Measurements from ENCODE around the gene VSX1. TPM values are rescaled to one million over a fixed set of nuclear protein-coding genes. Genes with fewer than 3 reads are reported as not detected.

The VSX1 gene
- total and polyA plus RNA-seq, 2 donors (not counting 1 experiment from before 2014, with no cell fraction given): not detected

GRCh38 chr20:25085756-25086495 lies 4.0 kb upstream of the VSX1 start:
- no peaks in the 10 kb centered on the region for H4K20me1 ChIP-seq (ENCODE audit: control insufficient read depth, extremely low read depth, insufficient read depth, low read length)
- no peaks in the 10 kb centered on the region for H3K9me3 ChIP-seq (ENCODE audit: control insufficient read depth, insufficient read depth, low read depth, low read length)
- DNase-seq (ENCODE audit: low read depth in 2 of 2): no peak
- H3K4me2 ChIP-seq (ENCODE audit: extremely low read depth, insufficient read depth, low read length): no peak overlapping the region
- H2AFZ ChIP-seq (ENCODE audit: low read length): no peak overlapping the region
- peaks cover 54% of the 10 kb centered on the region for H3K27me3 ChIP-seq (ENCODE audit: control insufficient read depth, insufficient read depth, low read length)
- H3K36me3 ChIP-seq (ENCODE audit: control insufficient read depth, insufficient read depth, low read length): no peaks in the 10 kb centered on the region
- no peak overlapping the region for H3K4me3 ChIP-seq (replicated peaks in 1 of 4; ENCODE audit: control extremely low read depth in 1 of 4, insufficient read depth in 1 of 4, low read depth in 3 of 4, low read length in 4 of 4)
- no peaks in the 10 kb centered on the region for H3K4me1 ChIP-seq (ENCODE audit: control insufficient read depth, extremely low read depth, insufficient read depth, low read length)
- no peak overlapping the region for H3K27ac ChIP-seq (ENCODE audit: insufficient read depth, low read length)
- no peak for TF ChIP-seq EZH2 (IDR thresholded peaks at IDR 0.05; ENCODE audit: low read length, missing control alignments)
- no peak for TF ChIP-seq CTCF (conservative IDR thresholded peaks at IDR 0.05 in 1 of 2, IDR thresholded peaks at IDR 0.05 in 1 of 2; ENCODE audit: low read depth in 1 of 2, low read length in 2 of 2)
- H3K9ac ChIP-seq (ENCODE audit: insufficient read depth, low read length): no peak overlapping the region
- no peaks in the 10 kb centered on the region for H3K79me2 ChIP-seq (ENCODE audit: control insufficient read depth, insufficient read depth, low read length)

- Histone ChIP-seq H4K20me1 (ENCODE audit: control insufficient read depth, extremely low read depth, insufficient read depth, low read length) (no peaks in the 10 kb centered on the region), H3K4me3 (replicated peaks in 1 of 4; ENCODE audit: control extremely low read depth in 1 of 4, insufficient read depth in 1 of 4, low read depth in 3 of 4, low read length in 4 of 4) (no peak overlapping the region), H3K79me2 (ENCODE audit: control insufficient read depth, insufficient read depth, low read length) (no peaks in the 10 kb centered on the region), H3K9ac (ENCODE audit: insufficient read depth, low read length) (no peak overlapping the region), H3K9me3 (ENCODE audit: control insufficient read depth, insufficient read depth, low read depth, low read length) (no peaks in the 10 kb centered on the region), H3K4me1 (ENCODE audit: control insufficient read depth, extremely low read depth, insufficient read depth, low read length) (no peaks in the 10 kb centered on the region), H2AFZ (ENCODE audit: low read length) (no peak overlapping the region), H3K27ac (ENCODE audit: insufficient read depth, low read length) (no peak overlapping the region), H3K36me3 (ENCODE audit: control insufficient read depth, insufficient read depth, low read length) (no peaks in the 10 kb centered on the region), H3K4me2 (ENCODE audit: extremely low read depth, insufficient read depth, low read length) (no peak overlapping the region), H3K27me3 (ENCODE audit: control insufficient read depth, insufficient read depth, low read length) (peaks cover 65% of the 10 kb centered on the region)
- DNase-seq (ENCODE audit: low read depth in 2 of 2): no peak
- TF ChIP-seq CTCF (conservative IDR thresholded peaks at IDR 0.05 in 1 of 2, IDR thresholded peaks at IDR 0.05 in 1 of 2; ENCODE audit: low read depth in 1 of 2, low read length in 2 of 2): no peak
- peak; percentile 18 for TF ChIP-seq EZH2 (IDR thresholded peaks at IDR 0.05; ENCODE audit: low read length, missing control alignments)
These were observed 2.8 kb upstream of the VSX1 start for GRCh38 chr20:25084626-25085187.

GRCh38 chr20:25083773-25084625 lies 2.1 kb upstream of the VSX1 start:
- Histone ChIP-seq H3K4me2 (ENCODE audit: extremely low read depth, insufficient read depth, low read length) (no peak overlapping the region), H2AFZ (ENCODE audit: low read length) (no peak overlapping the region), H3K9ac (ENCODE audit: insufficient read depth, low read length) (no peak overlapping the region), H3K27me3 (ENCODE audit: control insufficient read depth, insufficient read depth, low read length) (peaks cover 69% of the 10 kb centered on the region), H3K4me3 (replicated peaks in 1 of 4; ENCODE audit: control extremely low read depth in 1 of 4, insufficient read depth in 1 of 4, low read depth in 3 of 4, low read length in 4 of 4) (no peak overlapping the region), H3K9me3 (ENCODE audit: control insufficient read depth, insufficient read depth, low read depth, low read length) (no peaks in the 10 kb centered on the region), H3K27ac (ENCODE audit: insufficient read depth, low read length) (no peak overlapping the region), H4K20me1 (ENCODE audit: control insufficient read depth, extremely low read depth, insufficient read depth, low read length) (no peaks in the 10 kb centered on the region), H3K36me3 (ENCODE audit: control insufficient read depth, insufficient read depth, low read length) (no peaks in the 10 kb centered on the region), H3K79me2 (ENCODE audit: control insufficient read depth, insufficient read depth, low read length) (no peaks in the 10 kb centered on the region), H3K4me1 (ENCODE audit: control insufficient read depth, extremely low read depth, insufficient read depth, low read length) (no peaks in the 10 kb centered on the region)
- TF ChIP-seq CTCF (conservative IDR thresholded peaks at IDR 0.05 in 1 of 2, IDR thresholded peaks at IDR 0.05 in 1 of 2; ENCODE audit: low read depth in 1 of 2, low read length in 2 of 2): peak; percentile 10 to 36
- peak; percentile 73 for TF ChIP-seq EZH2 (IDR thresholded peaks at IDR 0.05; ENCODE audit: low read length, missing control alignments)
- DNase-seq (ENCODE audit: low read depth in 2 of 2): no peak
